ENCODE measurements around the gene SMPD1.
"Not testable (repeated sequence)": the region's sequence is repeated elsewhere in the genome, so short reads cannot be mapped to it uniquely, and the experiment has no call there.

Gene SMPD1

DNA sequence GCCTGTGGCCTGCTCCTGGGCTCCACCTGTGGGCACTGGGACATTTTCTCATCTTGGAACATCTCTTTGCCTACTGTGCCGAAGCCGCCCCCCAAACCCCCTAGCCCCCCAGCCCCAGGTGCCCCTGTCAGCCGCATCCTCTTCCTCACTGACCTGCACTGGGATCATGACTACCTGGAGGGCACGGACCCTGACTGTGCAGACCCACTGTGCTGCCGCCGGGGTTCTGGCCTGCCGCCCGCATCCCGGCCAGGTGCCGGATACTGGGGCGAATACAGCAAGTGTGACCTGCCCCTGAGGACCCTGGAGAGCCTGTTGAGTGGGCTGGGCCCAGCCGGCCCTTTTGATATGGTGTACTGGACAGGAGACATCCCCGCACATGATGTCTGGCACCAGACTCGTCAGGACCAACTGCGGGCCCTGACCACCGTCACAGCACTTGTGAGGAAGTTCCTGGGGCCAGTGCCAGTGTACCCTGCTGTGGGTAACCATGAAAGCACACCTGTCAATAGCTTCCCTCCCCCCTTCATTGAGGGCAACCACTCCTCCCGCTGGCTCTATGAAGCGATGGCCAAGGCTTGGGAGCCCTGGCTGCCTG lies 1.4 kb downstream of the SMPD1 start:
- ChIA-PET CTCF (interaction anchor here (2.0 kb wide), 1 partner anchor 12 kb away, joined by 6 read pairs; no protein-coding TSS in a partner anchor), POLR2A (interaction anchor here (2.8 kb wide), 1 partner anchor 28 kb away, joined by 28 read pairs; the partner anchor contains the start of gene APBB1)
- no peak for TF ChIP-seq NFRKB (IDR thresholded peaks at IDR 0.05)
- TF ChIP-seq, protein P1, sequence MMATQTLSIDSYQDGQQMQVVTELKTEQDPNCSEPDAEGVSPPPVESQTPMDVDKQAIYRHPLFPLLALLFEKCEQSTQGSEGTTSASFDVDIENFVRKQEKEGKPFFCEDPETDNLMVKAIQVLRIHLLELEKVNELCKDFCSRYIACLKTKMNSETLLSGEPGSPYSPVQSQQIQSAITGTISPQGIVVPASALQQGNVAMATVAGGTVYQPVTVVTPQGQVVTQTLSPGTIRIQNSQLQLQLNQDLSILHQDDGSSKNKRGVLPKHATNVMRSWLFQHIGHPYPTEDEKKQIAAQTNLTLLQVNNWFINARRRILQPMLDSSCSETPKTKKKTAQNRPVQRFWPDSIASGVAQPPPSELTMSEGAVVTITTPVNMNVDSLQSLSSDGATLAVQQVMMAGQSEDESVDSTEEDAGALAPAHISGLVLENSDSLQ (IDR thresholded peaks at IDR 0.05) = no peak
- no peak for TF ChIP-seq HDGF (IDR thresholded peaks at IDR 0.05; ENCODE audit: borderline replicate concordance)
- TF ChIP-seq FOXM1 (IDR thresholded peaks at IDR 0.05; ENCODE audit: borderline replicate concordance) = no peak
- TF ChIP-seq FOXK2 (IDR thresholded peaks at IDR 0.05) = no peak
- no peak for TF ChIP-seq BHLHE40 (IDR thresholded peaks at IDR 0.05; ENCODE audit: borderline replicate concordance)
- no peak for TF ChIP-seq ZNF384 (IDR thresholded peaks at IDR 0.05)
- TF ChIP-seq CTBP1 (IDR thresholded peaks at IDR 0.05; ENCODE audit: borderline replicate concordance) = no peak
- no peak for TF ChIP-seq SUZ12 (IDR thresholded peaks at IDR 0.05)
- no peak for TF ChIP-seq ELF4 (IDR thresholded peaks at IDR 0.05)
- no peak for TF ChIP-seq LEF1 (IDR thresholded peaks at IDR 0.05; ENCODE audit: borderline replicate concordance)
- TF ChIP-seq L3MBTL2 (conservative IDR thresholded peaks at IDR 0.05) = no peak
- no peak for TF ChIP-seq ARNT (IDR thresholded peaks at IDR 0.05)
- no peak for TF ChIP-seq TARDBP (IDR thresholded peaks at IDR 0.05)
- TF ChIP-seq FOXA1 (IDR thresholded peaks at IDR 0.05) = no peak
- TF ChIP-seq SP1 (IDR thresholded peaks at IDR 0.05) = no peak
- no peak for DNase-seq (ENCODE audit: extremely low spot score)

DNA sequence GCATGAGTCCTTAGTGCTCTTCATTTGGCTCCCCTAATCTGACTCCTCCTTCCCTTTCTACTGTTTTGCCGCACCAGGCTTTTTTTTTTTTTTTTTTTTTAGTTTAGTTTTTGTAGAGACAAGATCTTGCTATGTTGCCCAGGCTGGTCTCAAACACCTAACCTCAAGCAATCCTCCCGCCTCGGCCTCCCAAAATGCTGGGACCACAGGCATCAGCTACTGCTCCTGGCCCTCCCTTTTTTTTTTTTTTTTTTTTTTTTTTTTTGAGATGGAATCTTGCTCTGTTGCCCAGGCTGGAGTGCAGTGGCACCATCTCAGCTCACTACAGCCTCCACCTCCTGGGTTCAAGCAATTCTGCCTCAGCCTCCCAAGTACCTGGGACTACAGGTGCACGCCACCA lies 2.0 kb downstream of the SMPD1 start:
- TF ChIP-seq ZNF384 (IDR thresholded peaks at IDR 0.05) = 0 out of 2 replicates have a peak, but pooled peaks have one; percentile 30
- CTCF ChIA-PET; DNase-seq (ENCODE audit: extremely low spot score): not testable (repeated sequence)
- POLR2A ChIA-PET = interaction anchor here (1.9 kb wide), 1 partner anchor 27 kb away, joined by 9 read pairs; the partner anchor contains the start of gene APBB1

DNA sequence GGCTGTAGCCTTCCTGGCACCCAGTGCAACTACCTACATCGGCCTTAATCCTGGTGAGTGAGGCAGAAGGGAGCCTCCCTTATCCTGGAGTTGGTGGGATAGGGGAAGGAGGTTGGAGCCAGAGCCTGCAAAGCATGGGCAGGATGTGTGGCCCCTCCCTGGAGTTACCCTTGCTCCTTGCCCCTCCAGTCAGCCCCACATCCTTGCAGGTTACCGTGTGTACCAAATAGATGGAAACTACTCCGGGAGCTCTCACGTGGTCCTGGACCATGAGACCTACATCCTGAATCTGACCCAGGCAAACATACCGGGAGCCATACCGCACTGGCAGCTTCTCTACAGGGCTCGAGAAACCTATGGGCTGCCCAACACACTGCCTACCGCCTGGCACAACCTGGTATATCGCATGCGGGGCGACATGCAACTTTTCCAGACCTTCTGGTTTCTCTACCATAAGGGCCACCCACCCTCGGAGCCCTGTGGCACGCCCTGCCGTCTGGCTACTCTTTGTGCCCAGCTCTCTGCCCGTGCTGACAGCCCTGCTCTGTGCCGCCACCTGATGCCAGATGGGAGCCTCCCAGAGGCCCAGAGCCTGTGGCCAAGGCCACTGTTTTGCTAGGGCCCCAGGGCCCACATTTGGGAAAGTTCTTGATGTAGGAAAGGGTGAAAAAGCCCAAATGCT lies 3.9 kb downstream of the SMPD1 start:
- POLR2A ChIA-PET = interaction anchor here (1.9 kb wide), 1 partner anchor 25 kb away, joined by 9 read pairs; the partner anchor contains the start of gene APBB1

GRCh38 chr11:6395470-6396060 lies 5.3 kb downstream of the SMPD1 start:
- ChIA-PET POLR2A (no interaction called here), CTCF (no interaction called here)
- TF ChIP-seq ZNF384 (IDR thresholded peaks at IDR 0.05) = no peak
- TF ChIP-seq, protein P1 (IDR thresholded peaks at IDR 0.05) = no peak
- TF ChIP-seq ELF4 (IDR thresholded peaks at IDR 0.05) = no peak
- no peak for TF ChIP-seq SP1 (IDR thresholded peaks at IDR 0.05)
- no peak for TF ChIP-seq HDGF (IDR thresholded peaks at IDR 0.05; ENCODE audit: borderline replicate concordance)
- TF ChIP-seq FOXM1 (IDR thresholded peaks at IDR 0.05; ENCODE audit: borderline replicate concordance) = no peak
- TF ChIP-seq NFRKB (IDR thresholded peaks at IDR 0.05) = no peak
- TF ChIP-seq FOXA1 (IDR thresholded peaks at IDR 0.05) = no peak
- TF ChIP-seq SUZ12 (IDR thresholded peaks at IDR 0.05) = no peak
- TF ChIP-seq TARDBP (IDR thresholded peaks at IDR 0.05) = no peak
- no peak for TF ChIP-seq ARNT (IDR thresholded peaks at IDR 0.05)
- no peak for TF ChIP-seq L3MBTL2 (conservative IDR thresholded peaks at IDR 0.05)
- no peak for TF ChIP-seq BHLHE40 (IDR thresholded peaks at IDR 0.05; ENCODE audit: borderline replicate concordance)
- no peak for TF ChIP-seq FOXK2 (IDR thresholded peaks at IDR 0.05)
- TF ChIP-seq CTBP1 (IDR thresholded peaks at IDR 0.05; ENCODE audit: borderline replicate concordance) = no peak
- no peak for TF ChIP-seq LEF1 (IDR thresholded peaks at IDR 0.05; ENCODE audit: borderline replicate concordance)
- no peak for DNase-seq (ENCODE audit: extremely low spot score)

More for the DNA sequence above, 3.9 kb downstream of the SMPD1 start:
- DNase-seq (ENCODE audit: extremely low spot score) = no peak
- TF ChIP-seq, protein P1 (IDR thresholded peaks at IDR 0.05) = no peak
- TF ChIP-seq L3MBTL2 (conservative IDR thresholded peaks at IDR 0.05) = no peak
- TF ChIP-seq FOXK2 (IDR thresholded peaks at IDR 0.05) = no peak
- TF ChIP-seq ELF4 (IDR thresholded peaks at IDR 0.05) = no peak
- TF ChIP-seq HDGF (IDR thresholded peaks at IDR 0.05; ENCODE audit: borderline replicate concordance) = no peak
- TF ChIP-seq CTBP1 (IDR thresholded peaks at IDR 0.05; ENCODE audit: borderline replicate concordance) = no peak
- TF ChIP-seq SP1 (IDR thresholded peaks at IDR 0.05) = no peak
- no peak for TF ChIP-seq SUZ12 (IDR thresholded peaks at IDR 0.05)
- TF ChIP-seq ARNT (IDR thresholded peaks at IDR 0.05) = no peak
- no peak for TF ChIP-seq BHLHE40 (IDR thresholded peaks at IDR 0.05; ENCODE audit: borderline replicate concordance)
- no peak for TF ChIP-seq LEF1 (IDR thresholded peaks at IDR 0.05; ENCODE audit: borderline replicate concordance)
- TF ChIP-seq TARDBP (IDR thresholded peaks at IDR 0.05) = no peak
- TF ChIP-seq ZNF384 (IDR thresholded peaks at IDR 0.05) = no peak
- TF ChIP-seq FOXA1 (IDR thresholded peaks at IDR 0.05) = no peak
- no peak for TF ChIP-seq NFRKB (IDR thresholded peaks at IDR 0.05)
- no peak for TF ChIP-seq FOXM1 (IDR thresholded peaks at IDR 0.05; ENCODE audit: borderline replicate concordance)
- CTCF ChIA-PET = no interaction called here

DNA sequence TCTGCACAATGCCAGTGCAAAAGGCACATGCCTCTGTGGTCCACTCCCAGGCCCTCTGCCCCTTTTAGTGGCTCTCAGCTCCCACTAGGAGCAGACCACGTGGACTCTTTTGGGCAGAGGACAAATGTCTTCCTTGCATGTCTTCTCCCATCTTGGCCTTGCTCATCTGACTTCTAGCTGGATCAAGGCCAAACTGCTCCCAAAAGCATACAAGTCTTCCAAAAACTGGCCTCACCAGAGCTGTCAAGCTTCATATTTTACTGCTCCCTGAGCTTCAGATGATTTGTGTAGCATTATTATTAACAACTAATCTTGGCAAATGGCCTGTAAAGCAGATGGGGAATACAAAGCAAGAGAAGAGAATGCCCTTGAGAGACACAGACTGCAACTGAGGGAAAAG lies 6.9 kb downstream of the SMPD1 start:
- ChIA-PET POLR2A (no interaction called here), CTCF (no interaction called here)
- DNase-seq (ENCODE audit: extremely low spot score) = no peak
- TF ChIP-seq FOXK2 (IDR thresholded peaks at IDR 0.05) (no peak), BHLHE40 (IDR thresholded peaks at IDR 0.05; ENCODE audit: borderline replicate concordance) (no peak), ZNF384 (IDR thresholded peaks at IDR 0.05) (no peak), HDGF (IDR thresholded peaks at IDR 0.05; ENCODE audit: borderline replicate concordance) (no peak), FOXM1 (IDR thresholded peaks at IDR 0.05; ENCODE audit: borderline replicate concordance) (no peak)
- TF ChIP-seq, protein P1 (IDR thresholded peaks at IDR 0.05) = no peak

All from HEK293T (cell line).